CD4-positive, CD25-positive, alpha-beta regulatory T cell (primary cell): ENCODE data around the gene PTPRG. TPM values are rescaled to one million over a fixed set of nuclear protein-coding genes. Genes with fewer than 3 reads are reported as not detected.

ENCODE experiments used
- ATAC-seq, 2 donors: fragments of 150-1000 bp; cut with Tn5 transposase; one replicate each; pipeline ENCODE4 v1.10.0; 2021; ENCODE audit warnings: low read depth in 2 of 2, moderate number of reproducible peaks in 2 of 2, moderate library complexity in 1 of 2
- DNase-seq, 3 donors: peaks; one replicate each; pipeline versions ENCODE4 v3.0.0 to v3.0.0-alpha.2; 2012 to 2022; ENCODE audit warnings: mixed read lengths in 1 of 3
- H3K27ac ChIP-seq: one replicate; pipeline ENCODE4 v1.7.0; 2013; ENCODE audit warnings: mild to moderate bottlenecking, low read length; ENCODE audit not compliant: insufficient read depth, poor library complexity, severe bottlenecking
- H3K27me3 ChIP-seq: one replicate; pipeline ENCODE4 v1.7.0; 2013; ENCODE audit warnings: low read length; ENCODE audit not compliant: control insufficient read depth, insufficient read depth
- H3K36me3 ChIP-seq: one replicate; pipeline ENCODE4 v1.7.0; 2013; ENCODE audit warnings: mild to moderate bottlenecking, low read length, moderate library complexity; ENCODE audit not compliant: control insufficient read depth, insufficient read depth
- H3K4me1 ChIP-seq: 2 replicates; pipeline ENCODE4 v1.7.0; 2013; ENCODE audit warnings: mild to moderate bottlenecking, low read length; ENCODE audit not compliant: insufficient read depth, control insufficient read depth, poor library complexity, severe bottlenecking
- H3K4me3 ChIP-seq: one replicate; pipeline ENCODE4 v1.7.0; 2013; ENCODE audit warnings: low read depth, mild to moderate bottlenecking, low read length, moderate library complexity
- H3K9me3 ChIP-seq, 2 experiments: 1 replicate in 1 of 2; 2 replicates in 1 of 2; pipeline ENCODE4 v1.7.0; 2013; ENCODE audit warnings: low read length in 2 of 2, mild to moderate bottlenecking in 1 of 2, moderate library complexity in 1 of 2; ENCODE audit not compliant: control insufficient read depth in 2 of 2
- H3K27ac Mint-ChIP-seq, 3 donors: one replicate each; pipeline ENCODE4 v1.8.0; 2020 to 2022; ENCODE audit warnings: mild to moderate bottlenecking in 3 of 3, mixed read lengths in 3 of 3, moderate library complexity in 2 of 3
- H3K27me3 Mint-ChIP-seq: one replicate; pipeline ENCODE4 v1.8.0; 2022; ENCODE audit warnings: mild to moderate bottlenecking, mixed read lengths
- H3K36me3 Mint-ChIP-seq: one replicate; pipeline ENCODE4 v1.8.0; 2020; ENCODE audit warnings: mixed read lengths
- H3K4me1 Mint-ChIP-seq, 4 donors: one replicate each; pipeline ENCODE4 v1.8.0; 2020 to 2022; ENCODE audit warnings: mixed read lengths in 4 of 4, mild to moderate bottlenecking in 1 of 4
- H3K4me3 Mint-ChIP-seq, 4 donors: one replicate each; pipeline ENCODE4 v1.8.0; 2020 to 2022; ENCODE audit warnings: mild to moderate bottlenecking in 4 of 4, mixed read lengths in 4 of 4, moderate library complexity in 3 of 4
- H3K9me3 Mint-ChIP-seq, 7 donors: one replicate each; pipeline ENCODE4 v1.8.0; 2020 to 2022; ENCODE audit warnings: mixed read lengths in 7 of 7, mild to moderate bottlenecking in 3 of 7, moderate library complexity in 2 of 7
- polyA plus RNA-seq, 4 donors: library from polyadenylated mRNA; unstranded; fragments of 300-500 nt; fragmentation: Illumina TruSeq; gene quantifications; one replicate each; pipeline ENCODE4 v1.2.3, GENCODE V29; 2021
- total RNA-seq: library from RNA; stranded (reverse); gene quantifications from one replicate; pipeline ENCODE4 v1.2.3, GENCODE V29; 2022

PTPRG gene
- total and polyA plus RNA-seq, 5 donors from 2014 or later, result not detected

GRCh38 chr3:61913701-61914100 lies 352.3 kb downstream of the PTPRG start:
- no peaks in the 10 kb centered on the region for H3K27me3 ChIP-seq
- DNase-seq, result no peak
- no peak overlapping the region for H3K4me3 ChIP-seq
- Mint-ChIP-seq H3K9me3 (peaks cover 0 to 3% (median 0%) of the 10 kb centered on the region in 7 donors), H3K27ac (no peak overlapping the region), H3K4me1 (no peaks in the 10 kb centered on the region), H3K4me3 (no peak overlapping the region), H3K27me3 (no peaks in the 10 kb centered on the region), H3K36me3 (no peaks in the 10 kb centered on the region)
- H3K36me3 ChIP-seq, result no peaks in the 10 kb centered on the region
- ATAC-seq, result no peak
- H3K4me1 ChIP-seq, result no peaks in the 10 kb centered on the region
- no peak overlapping the region for H3K27ac ChIP-seq
- no peaks in the 10 kb centered on the region for H3K9me3 ChIP-seq

GRCh38 chr3:61914276-61914675 lies 352.9 kb downstream of the PTPRG start:
- Mint-ChIP-seq H3K27ac (no peak overlapping the region), H3K4me3 (no peak overlapping the region), H3K4me1 (no peaks in the 10 kb centered on the region), H3K36me3 (no peaks in the 10 kb centered on the region), H3K27me3 (no peaks in the 10 kb centered on the region), H3K9me3 (peaks cover 0 to 3% (median 0%) of the 10 kb centered on the region in 7 donors)
- Histone ChIP-seq H3K4me3 (no peak overlapping the region), H3K36me3 (no peaks in the 10 kb centered on the region), H3K4me1 (no peaks in the 10 kb centered on the region), H3K27me3 (no peaks in the 10 kb centered on the region), H3K9me3 (no peaks in the 10 kb centered on the region), H3K27ac (no peak overlapping the region)
- DNase-seq (no peak), ATAC-seq (no peak)

- Histone ChIP-seq H3K36me3 (no peaks in the 10 kb centered on the region), H3K4me3 (no peak overlapping the region), H3K27me3 (no peaks in the 10 kb centered on the region), H3K27ac (no peak overlapping the region), H3K9me3 (no peaks in the 10 kb centered on the region), H3K4me1 (no peaks in the 10 kb centered on the region)
- Mint-ChIP-seq H3K27ac (no peak overlapping the region), H3K9me3 (peaks cover 0 to 3% (median 0%) of the 10 kb centered on the region in 7 donors), H3K36me3 (no peaks in the 10 kb centered on the region), H3K27me3 (no peaks in the 10 kb centered on the region), H3K4me3 (no peak overlapping the region), H3K4me1 (no peaks in the 10 kb centered on the region)
- DNase-seq (no peak), ATAC-seq (no peak)
These were observed 353.9 kb downstream of the PTPRG start for GRCh38 chr3:61915296-61915695.

GRCh38 chr3:61919371-61919770 lies 358.0 kb downstream of the PTPRG start:
- Histone ChIP-seq H3K27ac (no peak overlapping the region), H3K27me3 (no peaks in the 10 kb centered on the region), H3K4me3 (no peak overlapping the region), H3K9me3 (no peaks in the 10 kb centered on the region), H3K36me3 (no peaks in the 10 kb centered on the region), H3K4me1 (no peaks in the 10 kb centered on the region)
- DNase-seq (no peak), ATAC-seq (no peak)
- H3K4me3 Mint-ChIP-seq, result no peak overlapping the region
- H3K27me3 Mint-ChIP-seq, result no peaks in the 10 kb centered on the region
- no peaks in the 10 kb centered on the region for H3K4me1 Mint-ChIP-seq
- H3K9me3 Mint-ChIP-seq, result no peaks in the 10 kb centered on the region
- no peak overlapping the region for H3K27ac Mint-ChIP-seq
- no peaks in the 10 kb centered on the region for H3K36me3 Mint-ChIP-seq

GRCh38 chr3:61922118-61922517 lies 360.7 kb downstream of the PTPRG start:
- no peaks in the 10 kb centered on the region for H3K36me3 ChIP-seq
- Mint-ChIP-seq H3K9me3 (peaks cover 0 to 1% (median 0%) of the 10 kb centered on the region in 7 donors), H3K36me3 (no peaks in the 10 kb centered on the region), H3K27me3 (no peaks in the 10 kb centered on the region), H3K4me1 (no peaks in the 10 kb centered on the region), H3K27ac (peak overlapping the region in 1 of 3 donors; percentile 27), H3K4me3 (no peak overlapping the region)
- H3K4me3 ChIP-seq, result no peak overlapping the region
- H3K4me1 ChIP-seq, result no peaks in the 10 kb centered on the region
- H3K27me3 ChIP-seq, result no peaks in the 10 kb centered on the region
- H3K9me3 ChIP-seq, result no peaks in the 10 kb centered on the region
- ATAC-seq, result no peak
- no peak overlapping the region for H3K27ac ChIP-seq
- DNase-seq, result no peak

GRCh38 chr3:61924090-61924735 lies 362.8 kb downstream of the PTPRG start:
- no peak overlapping the region for H3K27ac ChIP-seq
- no peak overlapping the region for H3K4me3 ChIP-seq
- Mint-ChIP-seq H3K9me3 (peaks cover 0 to 1% (median 0%) of the 10 kb centered on the region in 7 donors), H3K4me3 (no peak overlapping the region), H3K27ac (no peak overlapping the region), H3K4me1 (no peaks in the 10 kb centered on the region), H3K36me3 (no peaks in the 10 kb centered on the region), H3K27me3 (no peaks in the 10 kb centered on the region)
- H3K9me3 ChIP-seq, result no peaks in the 10 kb centered on the region
- DNase-seq (no peak), ATAC-seq (no peak)
- H3K27me3 ChIP-seq, result no peaks in the 10 kb centered on the region
- H3K36me3 ChIP-seq, result no peaks in the 10 kb centered on the region
- H3K4me1 ChIP-seq, result no peaks in the 10 kb centered on the region

- H3K4me1 Mint-ChIP-seq, result no peaks in the 10 kb centered on the region
- Histone ChIP-seq H3K9me3 (no peaks in the 10 kb centered on the region), H3K27ac (no peak overlapping the region), H3K27me3 (no peaks in the 10 kb centered on the region), H3K36me3 (no peaks in the 10 kb centered on the region), H3K4me1 (no peaks in the 10 kb centered on the region), H3K4me3 (no peak overlapping the region)
- no peaks in the 10 kb centered on the region for H3K36me3 Mint-ChIP-seq
- H3K27me3 Mint-ChIP-seq, result no peaks in the 10 kb centered on the region
- H3K27ac Mint-ChIP-seq, result no peak overlapping the region
- DNase-seq (no peak), ATAC-seq (no peak)
- peaks cover 0 to 5% (median 0%) of the 10 kb centered on the region in 7 donors for H3K9me3 Mint-ChIP-seq
- H3K4me3 Mint-ChIP-seq, result no peak overlapping the region
These were observed 363.6 kb downstream of the PTPRG start for GRCh38 chr3:61924991-61925390.

- no peak overlapping the region for H3K27ac Mint-ChIP-seq
- H3K36me3 Mint-ChIP-seq, result no peaks in the 10 kb centered on the region
- H3K9me3 Mint-ChIP-seq, result peaks cover 0 to 5% (median 0%) of the 10 kb centered on the region in 7 donors
- H3K9me3 ChIP-seq, result no peaks in the 10 kb centered on the region
- H3K27me3 Mint-ChIP-seq, result no peaks in the 10 kb centered on the region
- ATAC-seq, result no peak
- no peaks in the 10 kb centered on the region for H3K36me3 ChIP-seq
- DNase-seq, result no peak
- H3K4me1 ChIP-seq, result no peaks in the 10 kb centered on the region
- no peak overlapping the region for H3K27ac ChIP-seq
- no peak overlapping the region for H3K4me3 Mint-ChIP-seq
- H3K27me3 ChIP-seq, result no peaks in the 10 kb centered on the region
- H3K4me1 Mint-ChIP-seq, result no peaks in the 10 kb centered on the region
- H3K4me3 ChIP-seq, result no peak overlapping the region
These were observed 364.4 kb downstream of the PTPRG start for GRCh38 chr3:61925721-61926120.
